GM10248 (cell line): ENCODE data around the gene DAB1.

Experiments
- CTCF ChIA-PET: fragments of 300-600 bp; sonication (Branson Sonifier 250); formaldehyde crosslinking; extraction: SDS; loops from one replicate; lab custom pipeline; 2021; ENCODE audit warnings: antibody characterized with exemption; lab: Yijun Ruan, JAX
- POLR2A ChIA-PET: fragments of 350-650 bp; sonication (Branson Sonifier 250); formaldehyde crosslinking; extraction: SDS; loops from one replicate; lab custom pipeline; 2020; ENCODE audit warnings: antibody characterized with exemption; lab: Yijun Ruan, JAX
- DNase-seq: peaks from one replicate; pipeline ENCODE4 v3.0.0; 2012; ENCODE audit errors: extremely low spot score
- TF ChIP-seq, protein P1 (sequence below): IDR thresholded peaks from 2 replicates; pipeline ENCODE4 v1.5.1; 2012; ENCODE audit warnings: mild to moderate bottlenecking, low read depth; ENCODE audit errors: extremely low read depth, missing control alignments, control extremely low read depth

DAB1 gene

DNA sequence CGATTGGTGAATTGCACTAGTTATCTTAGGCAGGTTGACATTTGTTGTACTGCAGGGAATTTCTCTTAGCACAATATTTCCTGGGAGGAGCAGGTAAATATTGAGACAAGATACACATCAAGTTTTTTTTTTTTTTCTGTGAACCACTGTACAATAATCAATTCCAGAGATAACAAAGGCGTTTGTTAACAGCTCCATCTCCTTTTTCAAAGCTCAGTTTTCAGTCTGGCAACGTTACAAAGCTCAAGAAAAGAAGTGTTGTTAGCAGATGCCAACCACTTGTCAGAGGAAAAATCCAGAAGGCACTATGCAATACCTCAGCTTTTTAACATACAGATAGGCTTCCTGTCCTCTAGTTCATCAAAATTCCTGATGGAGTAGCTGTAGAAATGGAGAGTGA lies 40.9 kb upstream of the DAB1 start:
- DNase-seq, result no peak
- TF ChIP-seq, protein P1, sequence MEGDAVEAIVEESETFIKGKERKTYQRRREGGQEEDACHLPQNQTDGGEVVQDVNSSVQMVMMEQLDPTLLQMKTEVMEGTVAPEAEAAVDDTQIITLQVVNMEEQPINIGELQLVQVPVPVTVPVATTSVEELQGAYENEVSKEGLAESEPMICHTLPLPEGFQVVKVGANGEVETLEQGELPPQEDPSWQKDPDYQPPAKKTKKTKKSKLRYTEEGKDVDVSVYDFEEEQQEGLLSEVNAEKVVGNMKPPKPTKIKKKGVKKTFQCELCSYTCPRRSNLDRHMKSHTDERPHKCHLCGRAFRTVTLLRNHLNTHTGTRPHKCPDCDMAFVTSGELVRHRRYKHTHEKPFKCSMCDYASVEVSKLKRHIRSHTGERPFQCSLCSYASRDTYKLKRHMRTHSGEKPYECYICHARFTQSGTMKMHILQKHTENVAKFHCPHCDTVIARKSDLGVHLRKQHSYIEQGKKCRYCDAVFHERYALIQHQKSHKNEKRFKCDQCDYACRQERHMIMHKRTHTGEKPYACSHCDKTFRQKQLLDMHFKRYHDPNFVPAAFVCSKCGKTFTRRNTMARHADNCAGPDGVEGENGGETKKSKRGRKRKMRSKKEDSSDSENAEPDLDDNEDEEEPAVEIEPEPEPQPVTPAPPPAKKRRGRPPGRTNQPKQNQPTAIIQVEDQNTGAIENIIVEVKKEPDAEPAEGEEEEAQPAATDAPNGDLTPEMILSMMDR, result no peak
- CTCF ChIA-PET, result interaction anchor here (1.4 kb wide), 1 partner anchor 13 kb away, joined by 3 read pairs; no protein-coding TSS in a partner anchor
- POLR2A ChIA-PET, result no interaction called here

DNA sequence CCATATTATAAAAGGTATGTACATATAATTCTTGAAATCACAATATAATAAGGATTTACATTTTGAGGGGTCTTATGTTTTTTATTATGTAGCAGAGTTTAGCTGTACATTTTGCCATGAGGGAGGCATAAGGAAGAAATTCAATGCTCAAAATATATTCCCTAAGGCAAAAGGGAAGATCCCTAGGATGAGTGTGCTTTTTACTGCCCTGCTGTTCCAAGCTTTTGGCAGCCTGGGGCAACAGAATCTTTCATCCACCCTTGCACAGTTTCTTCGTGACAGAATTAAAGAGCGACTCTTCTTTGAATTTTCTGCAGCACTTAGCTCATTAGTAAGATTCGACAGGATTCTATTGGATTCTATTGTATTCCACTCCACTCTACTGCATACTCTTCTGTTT lies 39.5 kb upstream of the DAB1 start:
- POLR2A ChIA-PET, result no interaction called here
- no peak for DNase-seq
- TF ChIP-seq, protein P1, result no peak
- CTCF ChIA-PET, result no interaction called here

DNA sequence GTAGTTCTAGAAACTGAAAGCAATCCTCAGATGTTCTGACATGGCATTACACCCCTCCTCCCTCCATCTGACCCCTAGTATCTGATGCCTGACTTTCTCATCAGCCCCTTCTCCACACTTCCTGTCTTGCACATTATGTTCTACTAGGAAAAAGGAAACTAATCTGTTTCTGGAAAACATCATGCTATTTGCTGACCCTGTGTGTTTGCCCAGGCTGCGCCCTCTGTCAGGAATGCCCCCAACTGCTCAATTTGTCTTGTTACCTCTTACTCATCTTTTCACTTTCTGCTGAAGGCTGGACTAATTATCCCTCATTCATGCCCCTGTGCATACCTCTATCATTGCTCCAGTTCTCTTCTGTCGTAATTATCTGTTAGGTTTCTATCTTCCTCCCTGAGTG lies 37.5 kb upstream of the DAB1 start:
- DNase-seq, result no peak

DNA sequence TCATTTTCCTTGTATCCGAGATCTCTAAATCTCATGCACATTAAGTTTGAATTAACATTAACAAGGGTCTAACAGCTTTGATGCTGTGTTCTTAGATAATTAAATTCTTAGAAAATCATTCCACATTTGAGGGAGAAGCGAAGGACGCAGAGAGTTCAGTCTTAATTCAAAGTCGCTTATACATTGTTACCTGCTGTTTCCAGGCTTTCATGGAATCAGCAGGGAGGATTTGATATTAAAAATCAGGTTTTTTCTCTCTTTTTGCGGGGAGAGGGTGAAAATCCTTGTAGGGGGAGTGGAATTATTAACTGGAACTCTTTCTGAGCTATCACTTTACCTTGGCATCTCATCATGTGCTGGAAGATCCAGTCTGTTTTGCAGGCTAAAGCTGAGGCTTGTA lies 27.7 kb upstream of the DAB1 start:
- TF ChIP-seq, protein P1, result no peak
- ChIA-PET CTCF (interaction anchor here (0.7 to 1.0 kb wide), 2 partner anchors 14 to 17 kb away, joined by 3 read pairs; no protein-coding TSS in a partner anchor), POLR2A (no interaction called here)
- no peak for DNase-seq

More for the DNA sequence above, 37.5 kb upstream of the DAB1 start:
- POLR2A ChIA-PET, result no interaction called here
- TF ChIP-seq, protein P1, result no peak
- CTCF ChIA-PET, result interaction anchor here (1.1 kb wide), 1 partner anchor 11 kb away, joined by 4 read pairs; no protein-coding TSS in a partner anchor

DNA sequence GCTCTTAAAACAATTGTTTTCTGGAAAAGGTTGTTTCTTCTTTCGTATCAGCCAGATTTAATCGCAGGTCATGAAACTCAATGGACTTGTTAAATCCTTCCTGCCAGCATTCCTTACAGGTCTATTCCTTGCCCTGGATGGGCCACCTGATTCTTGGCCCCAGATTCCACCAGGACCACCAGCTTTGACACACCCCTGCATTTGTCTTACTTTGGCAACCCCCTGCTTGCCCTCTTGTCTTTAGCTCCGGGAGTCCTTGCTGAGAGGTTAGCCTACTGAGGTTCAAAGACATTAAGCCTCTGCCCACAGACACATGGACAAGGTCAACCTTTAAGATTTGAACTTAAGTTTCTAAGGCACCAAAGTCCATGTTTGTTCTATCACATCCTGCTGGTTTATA lies 27.1 kb upstream of the DAB1 start:
- no peak for DNase-seq
- CTCF ChIA-PET, result no interaction called here
- TF ChIP-seq, protein P1, result no peak
- POLR2A ChIA-PET, result no interaction called here

DNA sequence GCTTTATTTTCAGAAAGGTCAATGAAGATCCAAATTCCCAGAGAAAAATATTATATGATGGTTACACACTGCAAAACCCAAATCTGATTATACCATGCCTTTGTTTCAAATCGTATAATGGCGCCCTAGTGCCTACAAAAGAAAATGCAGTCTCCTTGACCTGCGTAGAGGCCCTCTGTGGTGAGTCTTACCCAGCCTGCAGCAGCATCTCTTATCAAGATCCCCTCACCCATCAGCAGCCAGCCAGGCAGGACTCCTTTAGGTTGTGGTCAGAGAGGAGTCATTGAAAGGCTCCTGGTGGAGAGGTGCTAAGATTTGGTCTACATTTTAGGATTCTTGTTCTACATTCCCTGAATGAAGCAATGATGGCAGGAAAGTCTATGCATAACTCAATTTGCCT lies 23.7 kb upstream of the DAB1 start:
- CTCF ChIA-PET, result no interaction called here
- POLR2A ChIA-PET, result no interaction called here
- TF ChIP-seq, protein P1, result no peak
- DNase-seq, result no peak
